AG09309 (cell line): ENCODE data around the gene BMP7.

Source experiments
- DNase-seq: peaks from one replicate; pipeline ENCODE4 v3.0.0-alpha.2; 2010; ENCODE audit warnings: low read depth
- H3K4me3 ChIP-seq: 2 replicates; pipeline ENCODE4 v1.5.1; 2011; ENCODE audit warnings: mild to moderate bottlenecking, low read depth, low read length, moderate library complexity; ENCODE audit not compliant: control insufficient read depth
- CTCF ChIP-seq: IDR thresholded peaks from 2 replicates; pipeline ENCODE4 v1.5.1; 2011; ENCODE audit warnings: mild to moderate bottlenecking, low read depth, low read length, inconsistent platforms; ENCODE audit not compliant: insufficient read depth, control insufficient read depth; ENCODE audit errors: missing control alignments

The BMP7 gene

GRCh38 chr20:57155415-57155814 is 111.0 kb downstream of the BMP7 start:
- TF ChIP-seq CTCF, result no peak
- no peak for DNase-seq
- H3K4me3 ChIP-seq, result no peak overlapping the region

- no peak for TF ChIP-seq CTCF
- no peak for DNase-seq
- H3K4me3 ChIP-seq, result no peak overlapping the region
Observed at GRCh38 chr20:57153238-57153905, 113.1 kb downstream of the BMP7 start.

GRCh38 chr20:57152557-57152956 is 113.9 kb downstream of the BMP7 start:
- no peak for DNase-seq
- no peak for TF ChIP-seq CTCF
- H3K4me3 ChIP-seq, result no peak overlapping the region

GRCh38 chr20:57150559-57150958 is 115.9 kb downstream of the BMP7 start:
- no peak for DNase-seq
- H3K4me3 ChIP-seq, result no peak overlapping the region
- TF ChIP-seq CTCF, result no peak

- no peak overlapping the region for H3K4me3 ChIP-seq
- no peak for TF ChIP-seq CTCF
- no peak for DNase-seq
Observed at GRCh38 chr20:57148263-57148662, 118.2 kb downstream of the BMP7 start.

- no peak for DNase-seq
- no peak overlapping the region for H3K4me3 ChIP-seq
- no peak for TF ChIP-seq CTCF
Observed at GRCh38 chr20:57147185-57147584, 119.3 kb downstream of the BMP7 start.
